ENCODE results near the gene FXYD6. TPM values are rescaled to one million over a fixed set of nuclear protein-coding genes. Genes with fewer than 3 reads are reported as not detected.

FXYD6 gene
- total RNA-seq, 4 donors from 2014 or later, result 7.0 to 27.0 (median 20.1) TPM

- peak in 1 of 2 donors; percentile 72 for DNase-seq (ENCODE audit: low spot score in 2 of 2)
- intact Hi-C loops (cut with DNase I; ENCODE audit: low total_unique reads), result no loop called here
- no peak for TF ChIP-seq POLR2A (IDR thresholded peaks at IDR 0.05)
- no peak overlapping the region for H3K4me3 ChIP-seq (ENCODE audit: low read depth, poor library complexity, severe bottlenecking)
- WGBS, 2 donors, result 82 to 85% methylated on average over 12 to 13 of the region's 13 CpGs
Measured at GRCh38 chr11:117902001-117902845, 25.8 kb upstream of the FXYD6 start.

GRCh38 chr11:117901601-117902000 lies 25.1 kb upstream of the FXYD6 start:
- peak in 1 of 2 donors; percentile 79 for DNase-seq (ENCODE audit: low spot score in 2 of 2)
- WGBS, 2 donors, result 90 to 94% methylated on average over 9 of the region's 9 CpGs
- no peak overlapping the region for H3K4me3 ChIP-seq (ENCODE audit: low read depth, poor library complexity, severe bottlenecking)
- intact Hi-C loops (cut with DNase I; ENCODE audit: low total_unique reads), result no loop called here
- TF ChIP-seq CTCF (IDR thresholded peaks at IDR 0.05), result no peak
- TF ChIP-seq POLR2A (IDR thresholded peaks at IDR 0.05), result no peak

- intact Hi-C loops (cut with DNase I; ENCODE audit: low total_unique reads), result no loop called here
Measured at GRCh38 chr11:117900720-117901440, 24.4 kb upstream of the FXYD6 start.

GRCh38 chr11:117900121-117900648 lies 23.7 kb upstream of the FXYD6 start:
- no peak overlapping the region for H3K4me3 ChIP-seq (ENCODE audit: low read depth, poor library complexity, severe bottlenecking)
- TF ChIP-seq CTCF (IDR thresholded peaks at IDR 0.05) (no peak), POLR2A (IDR thresholded peaks at IDR 0.05) (no peak)
- intact Hi-C loops (cut with DNase I; ENCODE audit: low total_unique reads), result no loop called here
- 64 to 78% methylated on average over 4 of the region's 4 CpGs for WGBS, 2 donors
- peak in 1 of 2 donors; percentile 68 for DNase-seq (ENCODE audit: low spot score in 2 of 2)

More at GRCh38 chr11:117900720-117901440, 24.4 kb upstream of the FXYD6 start:
- peak in 1 of 2 donors; percentile 61 for DNase-seq (ENCODE audit: low spot score in 2 of 2)
- 67 to 78% methylated on average over 11 of the region's 11 CpGs for WGBS, 2 donors
- TF ChIP-seq CTCF (IDR thresholded peaks at IDR 0.05), result no peak
- no peak for TF ChIP-seq POLR2A (IDR thresholded peaks at IDR 0.05)
- H3K4me3 ChIP-seq (ENCODE audit: low read depth, poor library complexity, severe bottlenecking), result no peak overlapping the region

GRCh38 chr11:117898059-117898458 lies 21.6 kb upstream of the FXYD6 start:
- intact Hi-C loops (cut with DNase I; ENCODE audit: low total_unique reads), result no loop called here
- no peak for TF ChIP-seq POLR2A (IDR thresholded peaks at IDR 0.05)
- no peak for TF ChIP-seq CTCF (IDR thresholded peaks at IDR 0.05)
- H3K4me3 ChIP-seq (ENCODE audit: low read depth, poor library complexity, severe bottlenecking), result no peak overlapping the region
- peak in 1 of 2 donors; percentile 59 for DNase-seq (ENCODE audit: low spot score in 2 of 2)
- WGBS, 2 donors, result 54 to 63% methylated on average over 3 to 4 of the region's 4 CpGs

GRCh38 chr11:117892651-117893050 lies 16.2 kb upstream of the FXYD6 start:
- intact Hi-C loops (cut with DNase I; ENCODE audit: low total_unique reads), result no loop called here
- WGBS, 2 donors, result 94 to 95% methylated on average over 3 of the region's 3 CpGs
- no peak overlapping the region for H3K4me3 ChIP-seq (ENCODE audit: low read depth, poor library complexity, severe bottlenecking)
- TF ChIP-seq POLR2A (IDR thresholded peaks at IDR 0.05) (no peak), CTCF (IDR thresholded peaks at IDR 0.05) (no peak)
- peak in 1 of 2 donors; percentile 10 for DNase-seq (ENCODE audit: low spot score in 2 of 2)
